Activated T-helper 1 cell treated with anti-CD3 and anti-CD28 coated beads, Interleukin-12 subunit alpha, Interleukin-12 subunit beta, Interleukin-2, Interleukin-4 antibody, amounts not matched to agents 30 ng/mL and 10 ng/mL and 1 ng/mL, durations not matched to agents 14 hours and 24 hours and 36 hours (primary cell): ENCODE results near the gene C3orf33. TPM values are rescaled to one million over a fixed set of nuclear protein-coding genes. Genes with fewer than 3 reads are reported as not detected.
"Not testable (repeated sequence)": the region's sequence is repeated elsewhere in the genome, so short reads cannot be mapped to it uniquely, and the experiment has no call there.

Experiments
- DNase-seq: peaks from one replicate; pipeline ENCODE4 v3.0.0; 2021; ENCODE audit warnings: low spot score
- H3K27ac Mint-ChIP-seq: one replicate; pipeline ENCODE4 v1.8.0; 2021; ENCODE audit warnings: mild to moderate bottlenecking, mixed read lengths
- H3K27me3 Mint-ChIP-seq: one replicate; pipeline ENCODE4 v1.8.0; 2022; ENCODE audit warnings: mild to moderate bottlenecking, moderate library complexity, mixed read lengths; ENCODE audit not compliant: insufficient read depth
- H3K36me3 Mint-ChIP-seq: one replicate; pipeline ENCODE4 v1.8.0; 2021; ENCODE audit warnings: low read depth, mixed read lengths
- H3K4me1 Mint-ChIP-seq: one replicate; pipeline ENCODE4 v1.8.0; 2021; ENCODE audit warnings: low read depth, mixed read lengths
- H3K4me3 Mint-ChIP-seq: one replicate; pipeline ENCODE4 v1.8.0; 2021; ENCODE audit warnings: mild to moderate bottlenecking, moderate library complexity, mixed read lengths
- H3K9me3 Mint-ChIP-seq: one replicate; pipeline ENCODE4 v1.8.0; 2021; ENCODE audit warnings: mixed read lengths
- intact Hi-C: fragments of 100-400 bp; cut with micrococcal nuclease; formaldehyde crosslinking; loops from one replicate; pipeline ENCODE4 v1.15.1; 2024
- total RNA-seq: library from RNA; stranded (reverse); gene quantifications from 2 replicates; pipeline ENCODE4 v1.2.3, GENCODE V29; 2022

Gene C3orf33
- total RNA-seq, 1 donor from 2014 or later: 2.0 TPM

DNA sequence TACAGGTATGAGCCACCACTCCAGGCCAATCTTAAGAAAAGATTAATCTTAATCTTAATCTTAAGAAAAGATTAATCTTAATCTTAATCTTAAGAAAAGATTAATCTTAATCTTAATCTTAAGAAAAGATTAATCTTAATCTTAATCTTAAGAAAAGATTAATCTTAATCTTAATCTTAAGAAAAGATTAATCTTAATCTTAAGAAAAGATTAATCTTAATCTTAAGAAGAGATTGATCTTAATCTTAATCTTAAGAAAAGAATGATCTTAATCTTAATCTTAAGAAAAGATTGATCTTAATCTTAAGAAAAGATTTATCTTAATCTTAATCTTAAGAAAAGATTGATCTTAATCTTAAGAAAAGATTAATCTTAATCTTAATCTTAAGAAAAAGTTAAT is 7.1 kb upstream of the C3orf33 start:
- peaks cover 11% of the 10 kb centered on the region for H3K27me3 Mint-ChIP-seq
- intact Hi-C loops, H3K27ac Mint-ChIP-seq, DNase-seq, H3K4me3 Mint-ChIP-seq, H3K4me1 Mint-ChIP-seq, H3K36me3 Mint-ChIP-seq, H3K9me3 Mint-ChIP-seq: not testable (repeated sequence)

GRCh38 chr3:155809181-155809580 is 3.1 kb upstream of the C3orf33 start:
- peaks cover 11% of the 10 kb centered on the region for H3K27me3 Mint-ChIP-seq
- no peak overlapping the region for H3K27ac Mint-ChIP-seq
- no peak overlapping the region for H3K4me3 Mint-ChIP-seq
- H3K36me3 Mint-ChIP-seq: peaks cover 2% of the 10 kb centered on the region
- intact Hi-C loops: loop anchor here (5.0 kb wide), 2 partner anchors 67 to 113 kb away; no protein-coding TSS in a partner anchor
- no peaks in the 10 kb centered on the region for H3K9me3 Mint-ChIP-seq
- H3K4me1 Mint-ChIP-seq: peaks cover 10% of the 10 kb centered on the region
- DNase-seq: no peak

- H3K27ac Mint-ChIP-seq: no peak overlapping the region
- no peak for DNase-seq
Observed at GRCh38 chr3:155807823-155808222, 1.7 kb upstream of the C3orf33 start.

DNA sequence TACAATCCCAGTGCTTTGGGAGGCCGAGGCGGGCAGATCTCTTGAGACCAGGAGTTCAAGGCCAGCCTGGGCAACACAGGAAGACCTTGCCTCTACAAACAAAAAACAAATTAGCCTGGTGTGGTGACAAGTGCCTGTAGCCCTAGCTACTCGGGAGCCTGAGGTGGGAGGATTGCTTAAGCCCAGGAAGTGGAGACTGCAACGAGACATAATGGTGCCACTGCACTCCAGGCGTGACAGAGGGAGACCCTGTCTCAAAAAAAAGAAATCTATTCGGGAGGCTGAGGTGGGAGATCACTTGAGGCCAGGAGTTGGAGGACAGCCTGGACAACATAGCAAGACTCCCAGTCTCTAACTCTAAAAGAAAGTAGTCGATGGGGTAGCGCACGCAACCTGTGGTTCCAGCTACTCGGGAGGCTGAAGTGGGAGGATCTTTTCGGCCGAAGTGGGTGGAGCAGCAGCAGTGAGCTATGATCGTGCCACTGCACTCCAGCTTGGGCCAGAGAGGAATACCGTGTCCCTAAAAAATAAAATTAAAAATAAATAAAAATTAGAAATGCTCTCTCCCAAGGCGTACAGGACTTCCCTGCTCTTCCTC is 775 bp downstream of the C3orf33 start:
- DNase-seq: no peak
- Mint-ChIP-seq H3K27me3 (peaks cover 6% of the 10 kb centered on the region), H3K27ac (peak overlapping the region; percentile 74), H3K9me3 (no peaks in the 10 kb centered on the region), H3K4me1 (peaks cover 10% of the 10 kb centered on the region), H3K36me3 (peaks cover 2% of the 10 kb centered on the region), H3K4me3 (peak overlapping the region; percentile 83)
- intact Hi-C loops: loop anchor here (5.0 kb wide), 2 partner anchors 63 to 117 kb away; no protein-coding TSS in a partner anchor

More at GRCh38 chr3:155807823-155808222, 1.7 kb upstream of the C3orf33 start:
- Mint-ChIP-seq H3K4me3 (no peak overlapping the region), H3K36me3 (peaks cover 2% of the 10 kb centered on the region), H3K27me3 (peaks cover 11% of the 10 kb centered on the region), H3K4me1 (peaks cover 10% of the 10 kb centered on the region), H3K9me3 (no peaks in the 10 kb centered on the region)
- intact Hi-C loops: loop anchor here (5.0 kb wide), 2 partner anchors 66 to 114 kb away; no protein-coding TSS in a partner anchor

DNA sequence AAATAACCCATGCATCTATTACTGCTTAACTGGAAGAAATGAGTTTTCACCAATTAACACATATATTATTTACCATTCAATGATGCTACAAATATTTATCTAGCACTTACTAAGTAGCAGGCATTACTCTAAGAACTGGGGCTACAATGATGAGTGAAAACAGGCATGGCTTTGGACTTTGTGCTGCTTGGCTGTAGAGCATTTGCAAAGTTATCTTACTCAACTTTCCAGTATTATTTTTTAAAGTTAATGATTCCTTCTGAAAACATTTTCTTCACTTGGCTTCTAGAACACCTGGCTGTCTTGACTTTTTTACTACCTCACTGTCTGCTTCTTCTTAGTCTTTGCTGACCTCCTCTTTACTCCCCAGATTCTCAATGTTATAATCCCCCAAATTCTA is 1.8 kb downstream of the C3orf33 start:
- Mint-ChIP-seq H3K27ac (no peak overlapping the region), H3K36me3 (peaks cover 4% of the 10 kb centered on the region), H3K9me3 (no peaks in the 10 kb centered on the region), H3K4me3 (no peak overlapping the region), H3K27me3 (peaks cover 3% of the 10 kb centered on the region), H3K4me1 (peaks cover 10% of the 10 kb centered on the region)
- intact Hi-C loops: no loop called here
- DNase-seq: no peak

GRCh38 chr3:155792532-155792931 is 13.5 kb downstream of the C3orf33 start:
- Mint-ChIP-seq H3K36me3 (peaks cover 5% of the 10 kb centered on the region), H3K27me3 (no peaks in the 10 kb centered on the region), H3K4me3 (no peak overlapping the region), H3K4me1 (no peaks in the 10 kb centered on the region), H3K9me3 (peaks cover 8% of the 10 kb centered on the region), H3K27ac (no peak overlapping the region)
- intact Hi-C loops: no loop called here
- no peak for DNase-seq

GRCh38 chr3:155791190-155791589 is 14.9 kb downstream of the C3orf33 start:
- no peak overlapping the region for H3K4me3 Mint-ChIP-seq
- no peak for DNase-seq
- H3K36me3 Mint-ChIP-seq: peaks cover 5% of the 10 kb centered on the region
- H3K27ac Mint-ChIP-seq: no peak overlapping the region
- H3K9me3 Mint-ChIP-seq: peaks cover 8% of the 10 kb centered on the region
- H3K4me1 Mint-ChIP-seq: no peaks in the 10 kb centered on the region
- no peaks in the 10 kb centered on the region for H3K27me3 Mint-ChIP-seq
- intact Hi-C loops: no loop called here

DNA sequence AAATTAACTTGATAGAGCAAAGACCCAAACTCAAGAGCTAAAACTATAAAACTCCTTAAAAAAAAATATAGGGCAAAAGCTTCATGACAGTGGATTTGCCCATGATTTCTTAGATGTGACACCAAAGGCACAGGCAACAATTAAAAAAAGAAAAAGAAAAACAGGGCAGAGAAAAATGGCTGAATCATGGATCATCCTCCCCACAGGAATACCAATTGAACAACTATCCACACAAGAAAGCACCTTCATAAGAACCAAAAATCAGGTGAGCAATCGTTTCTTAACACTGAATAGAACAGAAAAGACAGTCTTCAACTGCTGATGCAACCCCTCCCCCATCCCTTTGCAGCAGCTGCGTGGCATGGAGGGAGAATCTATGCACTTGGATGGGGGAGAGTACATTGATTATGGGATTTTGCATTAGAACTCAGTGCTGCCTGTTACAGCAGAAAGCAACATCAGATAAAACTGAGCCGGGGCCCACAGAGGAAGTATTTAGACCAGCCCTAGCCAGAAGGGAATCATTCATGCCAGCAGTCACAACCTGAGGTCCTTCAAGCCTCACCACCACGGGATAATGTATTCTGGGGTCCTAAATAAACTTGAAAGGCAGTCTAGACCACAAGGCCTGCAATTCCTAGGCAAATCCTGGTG is 15.7 kb downstream of the C3orf33 start:
- DNase-seq: no peak
- Mint-ChIP-seq H3K27ac (no peak overlapping the region), H3K4me3 (no peak overlapping the region), H3K9me3 (peaks cover 8% of the 10 kb centered on the region), H3K4me1 (no peaks in the 10 kb centered on the region), H3K27me3 (no peaks in the 10 kb centered on the region), H3K36me3 (peaks cover 5% of the 10 kb centered on the region)
- intact Hi-C loops: no loop called here

- intact Hi-C loops: no loop called here
- no peaks in the 10 kb centered on the region for H3K27me3 Mint-ChIP-seq
- no peak for DNase-seq
- H3K9me3 Mint-ChIP-seq: peaks cover 7% of the 10 kb centered on the region
- H3K4me3 Mint-ChIP-seq: no peak overlapping the region
- no peak overlapping the region for H3K27ac Mint-ChIP-seq
- H3K4me1 Mint-ChIP-seq: no peaks in the 10 kb centered on the region
- H3K36me3 Mint-ChIP-seq: peaks cover 5% of the 10 kb centered on the region
Observed at GRCh38 chr3:155785662-155786295, 20.3 kb downstream of the C3orf33 start.

DNA sequence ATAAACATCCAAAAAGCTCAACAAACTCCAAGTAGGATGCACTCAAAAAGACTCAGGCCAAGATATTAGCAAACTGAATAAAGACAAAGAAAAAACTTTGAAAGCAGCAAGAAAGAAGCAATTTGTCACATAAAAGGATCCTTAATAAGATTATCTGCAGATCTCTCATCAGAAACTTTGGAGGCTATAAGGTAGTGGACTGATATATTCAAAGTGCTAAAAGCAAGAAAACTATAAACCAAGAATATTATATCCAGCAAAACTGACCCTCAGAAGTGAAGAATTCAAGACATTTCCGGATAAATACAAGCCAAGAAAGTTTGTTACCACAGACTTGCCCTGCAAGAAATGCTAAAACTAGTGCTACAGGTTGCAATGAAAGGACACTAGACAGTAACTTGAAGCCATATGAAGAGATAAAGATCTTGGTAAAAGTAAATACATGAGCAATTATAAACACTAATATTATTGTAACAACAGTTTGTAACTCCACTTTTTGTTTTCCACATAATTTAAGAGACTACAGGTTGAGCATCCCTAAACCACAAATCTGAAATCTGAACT is 23.6 kb downstream of the C3orf33 start:
- Mint-ChIP-seq H3K9me3 (peaks cover 7% of the 10 kb centered on the region), H3K4me3 (no peak overlapping the region), H3K36me3 (peaks cover 5% of the 10 kb centered on the region), H3K27ac (no peak overlapping the region), H3K27me3 (no peaks in the 10 kb centered on the region), H3K4me1 (no peaks in the 10 kb centered on the region)
- no peak for DNase-seq
- intact Hi-C loops: no loop called here

DNA sequence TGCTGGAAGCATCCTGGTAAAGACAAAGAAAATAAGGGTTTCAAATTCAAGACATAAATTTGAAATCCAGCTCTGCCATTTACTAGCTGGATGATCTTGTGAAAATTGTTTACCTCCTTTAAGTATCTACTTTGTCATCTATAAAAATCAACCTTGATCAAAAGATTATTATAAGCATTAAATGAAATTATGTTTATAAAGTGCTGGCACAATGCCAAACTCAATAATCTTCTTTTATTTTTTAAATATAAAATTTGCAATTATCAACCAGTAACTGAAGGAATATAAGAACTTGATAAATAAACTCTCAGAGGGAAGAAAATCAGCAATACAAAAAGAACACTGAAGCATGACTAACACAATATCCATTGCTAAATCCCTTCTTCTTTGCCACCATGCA is 25.8 kb downstream of the C3orf33 start:
- Mint-ChIP-seq H3K4me3 (no peak overlapping the region), H3K36me3 (peaks cover 5% of the 10 kb centered on the region), H3K9me3 (peaks cover 7% of the 10 kb centered on the region), H3K27me3 (no peaks in the 10 kb centered on the region), H3K4me1 (no peaks in the 10 kb centered on the region), H3K27ac (no peak overlapping the region)
- intact Hi-C loops: no loop called here
- DNase-seq: no peak

DNA sequence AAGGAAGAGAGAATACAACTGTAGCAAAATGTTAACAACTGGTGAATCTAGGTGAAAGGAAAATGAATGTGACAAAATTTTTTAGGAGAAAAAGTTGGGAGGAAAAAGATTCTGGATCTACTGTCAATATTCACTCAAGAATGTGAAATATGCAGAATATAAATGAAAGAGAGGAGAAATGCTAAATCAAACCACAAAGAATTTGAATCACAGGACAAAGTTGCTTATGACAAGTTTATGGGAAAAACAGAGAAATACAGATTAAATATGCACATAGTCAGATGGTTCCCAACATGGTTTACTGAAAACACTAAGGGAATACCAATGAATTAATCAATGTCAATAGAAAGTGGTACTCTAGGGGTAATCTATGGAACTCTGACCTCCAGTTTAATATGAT is 27.6 kb downstream of the C3orf33 start:
- H3K27me3 Mint-ChIP-seq: no peaks in the 10 kb centered on the region
- no peaks in the 10 kb centered on the region for H3K4me1 Mint-ChIP-seq
- DNase-seq: no peak
- peaks cover 7% of the 10 kb centered on the region for H3K9me3 Mint-ChIP-seq
- H3K4me3 Mint-ChIP-seq: no peak overlapping the region
- H3K36me3 Mint-ChIP-seq: peaks cover 5% of the 10 kb centered on the region
- intact Hi-C loops: no loop called here
- H3K27ac Mint-ChIP-seq: no peak overlapping the region

DNA sequence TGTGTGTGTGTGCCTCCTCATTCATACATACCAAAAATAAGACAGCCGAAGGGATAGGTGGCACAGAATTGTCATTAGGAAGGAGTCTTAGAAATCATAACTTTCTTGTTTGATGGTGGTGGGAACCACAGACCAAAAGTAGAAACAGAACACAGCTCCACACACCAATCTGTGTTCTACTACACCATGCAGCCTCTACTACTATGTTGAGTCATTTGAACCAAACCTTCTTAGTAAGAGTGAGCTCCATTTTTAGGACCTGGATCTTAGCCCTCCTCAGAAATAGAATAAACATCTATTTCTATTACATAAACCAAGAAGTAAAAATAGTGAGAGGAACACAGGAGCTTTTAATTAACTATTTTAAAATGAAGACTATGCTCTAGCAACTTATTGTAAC is 33.3 kb downstream of the C3orf33 start:
- H3K27ac Mint-ChIP-seq: no peak overlapping the region
- no peak overlapping the region for H3K4me3 Mint-ChIP-seq
- no peaks in the 10 kb centered on the region for H3K27me3 Mint-ChIP-seq
- intact Hi-C loops: no loop called here
- no peak for DNase-seq
- H3K36me3 Mint-ChIP-seq: no peaks in the 10 kb centered on the region
- no peaks in the 10 kb centered on the region for H3K9me3 Mint-ChIP-seq
- no peaks in the 10 kb centered on the region for H3K4me1 Mint-ChIP-seq
